Subcutaneous abdominal adipose tissue (tissue), 5 donors: ENCODE results near the gene GAS7.
A peak's percentile ranks its signal among the peaks of the same experiment; 100 is the strongest.

ENCODE experiments used
- H3K27ac ChIP-seq: one replicate; pipeline ENCODE4 v1.7.0; 2013; ENCODE audit warnings: low read depth, mild to moderate bottlenecking, inconsistent platforms, low read length, moderate library complexity
- H3K27me3 ChIP-seq, 5 donors: one replicate each; pipeline ENCODE4 v1.7.0; 2013; ENCODE audit warnings: low read length in 5 of 5, inconsistent platforms in 1 of 5; ENCODE audit not compliant: control insufficient read depth in 5 of 5, insufficient read depth in 4 of 5
- H3K36me3 ChIP-seq, 5 donors: one replicate each; pipeline ENCODE4 v1.7.0; 2013; ENCODE audit warnings: low read length in 5 of 5; ENCODE audit not compliant: control insufficient read depth in 5 of 5, insufficient read depth in 5 of 5
- H3K4me1 ChIP-seq, 5 donors: one replicate each; pipeline ENCODE4 v1.7.0; 2013; ENCODE audit warnings: low read length in 5 of 5, mild to moderate bottlenecking in 3 of 5, moderate library complexity in 1 of 5; ENCODE audit not compliant: control insufficient read depth in 5 of 5, insufficient read depth in 5 of 5
- H3K4me3 ChIP-seq, 5 donors: one replicate each; pipeline ENCODE4 v1.7.0; 2013; ENCODE audit warnings: low read length in 5 of 5, low read depth in 1 of 5
- H3K9ac ChIP-seq, 5 donors: one replicate each; pipeline ENCODE4 v1.7.0; 2013; ENCODE audit warnings: low read length in 5 of 5, mild to moderate bottlenecking in 4 of 5, moderate library complexity in 3 of 5
- H3K9me3 ChIP-seq, 5 donors: one replicate each; pipeline ENCODE4 v1.7.0; 2013; ENCODE audit warnings: low read length in 5 of 5; ENCODE audit not compliant: control insufficient read depth in 5 of 5
- donor health status: healthy.
- donor health status: healthy.
- donor health status: healthy.
- donor health status: healthy.
- donor health status: healthy.

Gene GAS7

GRCh38 chr17:10126276-10126615 lies 72.2 kb downstream of the GAS7 start:
- Histone ChIP-seq H3K36me3 (no peaks in the 10 kb centered on the region), H3K27me3 (peaks cover 0 to 27% (median 3%) of the 10 kb centered on the region in 5 donors), H3K9ac (no peak overlapping the region), H3K27ac (no peak overlapping the region), H3K9me3 (no peaks in the 10 kb centered on the region), H3K4me3 (peak overlapping the region; percentile 31 to 58 (median 36)), H3K4me1 (peaks cover 8 to 51% (median 38%) of the 10 kb centered on the region in 5 donors)

GRCh38 chr17:10125531-10126275 lies 72.7 kb downstream of the GAS7 start:
- Histone ChIP-seq H3K9ac (no peak overlapping the region), H3K4me3 (peak overlapping the region; percentile 31 to 58 (median 36)), H3K27me3 (peaks cover 0 to 27% (median 3%) of the 10 kb centered on the region in 5 donors), H3K36me3 (no peaks in the 10 kb centered on the region), H3K4me1 (peaks cover 8 to 54% (median 38%) of the 10 kb centered on the region in 5 donors), H3K27ac (no peak overlapping the region), H3K9me3 (no peaks in the 10 kb centered on the region)

- peaks cover 10 to 76% (median 53%) of the 10 kb centered on the region in 5 donors for H3K4me1 ChIP-seq
These were observed 75.3 kb downstream of the GAS7 start for GRCh38 chr17:10123093-10123492.

GRCh38 chr17:10121971-10122707 lies 76.3 kb downstream of the GAS7 start:
- H3K27ac ChIP-seq = no peak overlapping the region
- H3K9ac ChIP-seq = no peak overlapping the region
- peaks cover 10 to 76% (median 50%) of the 10 kb centered on the region in 5 donors for H3K4me1 ChIP-seq
- no peaks in the 10 kb centered on the region for H3K9me3 ChIP-seq
- H3K36me3 ChIP-seq = no peaks in the 10 kb centered on the region
- peaks cover 0 to 18% (median 3%) of the 10 kb centered on the region in 5 donors for H3K27me3 ChIP-seq
- no peak overlapping the region for H3K4me3 ChIP-seq

More at GRCh38 chr17:10123093-10123492, 75.3 kb downstream of the GAS7 start:
- Histone ChIP-seq H3K9ac (no peak overlapping the region), H3K27ac (no peak overlapping the region), H3K27me3 (peaks cover 0 to 25% (median 3%) of the 10 kb centered on the region in 5 donors), H3K9me3 (no peaks in the 10 kb centered on the region), H3K4me3 (no peak overlapping the region), H3K36me3 (no peaks in the 10 kb centered on the region)

GRCh38 chr17:10120749-10121148 lies 77.7 kb downstream of the GAS7 start:
- H3K9me3 ChIP-seq = peaks cover 0 to 2% (median 0%) of the 10 kb centered on the region in 5 donors
- no peaks in the 10 kb centered on the region for H3K36me3 ChIP-seq
- H3K4me1 ChIP-seq = peaks cover 6 to 70% (median 36%) of the 10 kb centered on the region in 5 donors

GRCh38 chr17:10120109-10120485 lies 78.3 kb downstream of the GAS7 start:
- no peak overlapping the region for H3K27ac ChIP-seq
- no peak overlapping the region for H3K4me3 ChIP-seq
- peaks cover 6 to 75% (median 43%) of the 10 kb centered on the region in 5 donors for H3K4me1 ChIP-seq

More at GRCh38 chr17:10120749-10121148, 77.7 kb downstream of the GAS7 start:
- Histone ChIP-seq H3K4me3 (no peak overlapping the region), H3K27me3 (peaks cover 0 to 10% (median 0%) of the 10 kb centered on the region in 5 donors), H3K27ac (no peak overlapping the region), H3K9ac (no peak overlapping the region)

GRCh38 chr17:10119203-10120108 lies 79.0 kb downstream of the GAS7 start:
- Histone ChIP-seq H3K9me3 (peaks cover 0 to 3% (median 2%) of the 10 kb centered on the region in 5 donors), H3K27ac (no peak overlapping the region), H3K36me3 (no peaks in the 10 kb centered on the region), H3K9ac (no peak overlapping the region), H3K27me3 (peaks cover 0 to 9% (median 0%) of the 10 kb centered on the region in 5 donors), H3K4me1 (peaks cover 6 to 81% (median 48%) of the 10 kb centered on the region in 5 donors), H3K4me3 (peak overlapping the region in 1 of 5 donors; percentile 11)

More at GRCh38 chr17:10120109-10120485, 78.3 kb downstream of the GAS7 start:
- Histone ChIP-seq H3K9ac (no peak overlapping the region), H3K36me3 (no peaks in the 10 kb centered on the region), H3K9me3 (peaks cover 0 to 3% (median 2%) of the 10 kb centered on the region in 5 donors), H3K27me3 (peaks cover 0 to 9% (median 0%) of the 10 kb centered on the region in 5 donors)

GRCh38 chr17:10118788-10119130 lies 79.6 kb downstream of the GAS7 start:
- Histone ChIP-seq H3K4me3 (no peak overlapping the region), H3K9me3 (peaks cover 0 to 3% (median 2%) of the 10 kb centered on the region in 5 donors), H3K36me3 (no peaks in the 10 kb centered on the region), H3K4me1 (peaks cover 8 to 82% (median 52%) of the 10 kb centered on the region in 5 donors), H3K27me3 (peaks cover 0 to 9% (median 0%) of the 10 kb centered on the region in 5 donors), H3K9ac (no peak overlapping the region), H3K27ac (no peak overlapping the region)

GRCh38 chr17:10117581-10118001 lies 80.8 kb downstream of the GAS7 start:
- H3K27ac ChIP-seq = no peak overlapping the region
- H3K9ac ChIP-seq = no peak overlapping the region
- H3K4me1 ChIP-seq = peaks cover 5 to 82% (median 60%) of the 10 kb centered on the region in 5 donors
- no peak overlapping the region for H3K4me3 ChIP-seq
- no peaks in the 10 kb centered on the region for H3K36me3 ChIP-seq
- H3K27me3 ChIP-seq = no peaks in the 10 kb centered on the region
- peaks cover 0 to 3% (median 2%) of the 10 kb centered on the region in 5 donors for H3K9me3 ChIP-seq
